Activated CD8-positive, alpha-beta T cell treated with anti-CD3 and anti-CD28 coated beads for 36 hours (primary cell): ENCODE results near the gene SHISA8. TPM values are rescaled to one million over a fixed set of nuclear protein-coding genes. Genes with fewer than 3 reads are reported as not detected.

Experiments used
- ATAC-seq: fragments of 200-7000 bp; cut with Tn5 transposase; one replicate; pipeline ENCODE4 v1.10.0; 2021; ENCODE audit warnings: mild to moderate bottlenecking, moderate library complexity
- CTCF ChIA-PET: fragments of 350-600 bp; sonication (Branson Sonifier 250); formaldehyde crosslinking; loops from one replicate; lab custom pipeline; 2021; ENCODE audit warnings: antibody characterized with exemption; lab: Charles Lee
- POLR2A ChIA-PET: fragments of 350-600 bp; sonication (Branson Sonifier 250); formaldehyde crosslinking; loops from one replicate; lab custom pipeline; 2021; ENCODE audit warnings: antibody characterized with exemption; lab: Charles Lee
- DNase-seq: peaks from one replicate; pipeline ENCODE4 v3.0.0-alpha.2; 2020
- H3K27ac Mint-ChIP-seq: one replicate; pipeline ENCODE4 v1.8.0; 2021; ENCODE audit warnings: mild to moderate bottlenecking, mixed read lengths
- H3K27me3 Mint-ChIP-seq: one replicate; pipeline ENCODE4 v1.8.0; 2021; ENCODE audit warnings: mixed read lengths
- H3K36me3 Mint-ChIP-seq: one replicate; pipeline ENCODE4 v1.8.0; 2021; ENCODE audit warnings: low read depth, mixed read lengths
- H3K4me1 Mint-ChIP-seq: one replicate; pipeline ENCODE4 v1.8.0; 2021; ENCODE audit warnings: low read depth, mixed read lengths
- H3K4me3 Mint-ChIP-seq: one replicate; pipeline ENCODE4 v1.8.0; 2021; ENCODE audit warnings: mild to moderate bottlenecking, moderate library complexity, mixed read lengths
- H3K9me3 Mint-ChIP-seq: one replicate; pipeline ENCODE4 v1.8.0; 2021; ENCODE audit warnings: mixed read lengths
- intact Hi-C: fragments of 100-400 bp; cut with micrococcal nuclease; formaldehyde crosslinking; loops from one replicate; pipeline ENCODE4 v1.10.0; 2022
- total RNA-seq, 2 experiments: library from RNA; stranded (reverse); gene quantifications; one replicate each; pipeline ENCODE4 v1.2.3, GENCODE V29; 2021
- TF ChIP-seq, protein P1 (sequence below): fragments of 200-600 bp; IDR thresholded peaks from one replicate; pipeline ENCODE4 v1.8.0; 2022; ENCODE audit warnings: antibody characterized with exemption, mild to moderate bottlenecking

The SHISA8 gene
- 1 to 10 TPM; 2.3 to 2.7 TPM for total RNA-seq

DNA sequence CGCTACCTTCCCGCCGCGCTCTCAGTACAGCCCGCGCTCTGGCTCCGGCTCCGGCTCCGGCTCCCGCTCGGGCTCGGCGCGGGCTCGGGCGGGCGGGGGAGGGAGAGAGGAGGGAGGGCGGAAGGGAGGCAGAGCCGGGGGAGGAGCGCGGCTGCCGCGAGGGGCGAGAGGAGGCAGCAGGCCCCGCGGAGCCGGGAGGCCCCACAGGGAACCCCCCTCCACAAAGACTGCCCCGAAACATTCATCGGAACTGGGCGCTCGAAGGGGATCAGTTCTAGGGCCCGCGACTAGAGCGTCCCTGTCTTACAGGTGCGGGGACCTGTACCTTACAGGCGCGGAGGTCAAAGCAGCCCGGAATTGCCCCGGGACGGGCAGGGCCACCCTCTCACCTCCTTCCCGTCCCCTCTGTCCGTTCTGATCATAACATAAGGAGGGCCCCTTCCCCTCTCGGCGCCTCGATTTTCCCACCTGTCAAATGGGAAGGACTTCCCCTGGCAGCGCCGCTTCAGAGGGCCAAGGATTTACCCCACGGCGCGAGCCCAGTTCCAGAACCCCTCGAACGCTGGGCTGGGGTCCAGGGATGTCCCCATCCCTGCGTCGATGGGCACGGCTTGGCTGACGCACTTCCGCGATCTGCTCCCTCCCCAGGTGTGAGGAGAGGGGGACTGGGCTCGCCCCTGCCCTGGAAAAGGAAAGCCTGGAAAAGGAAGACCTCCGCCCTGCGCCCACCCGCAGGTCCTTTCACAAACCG, at the start of gene SHISA8:
TSS of gene SHISA8 (minus strand) at position 40 of the 751 bp plus-strand sequence. CDS start 407 bp downstream, outside the sequence.
- CTCF ChIA-PET: interaction anchor here (0.7 to 2.9 kb wide), 5 partner anchors 11 to 52 kb away, joined by 3 to 14 read pairs (median 3); partner anchors contain the start of genes CENPM and TNFRSF13C
- peak; percentile 48 for ATAC-seq
- no peaks in the 10 kb centered on the region for H3K36me3 Mint-ChIP-seq
- H3K4me3 Mint-ChIP-seq: peak within 1 kb of the TSS; percentile 36
- TF ChIP-seq, protein P1, sequence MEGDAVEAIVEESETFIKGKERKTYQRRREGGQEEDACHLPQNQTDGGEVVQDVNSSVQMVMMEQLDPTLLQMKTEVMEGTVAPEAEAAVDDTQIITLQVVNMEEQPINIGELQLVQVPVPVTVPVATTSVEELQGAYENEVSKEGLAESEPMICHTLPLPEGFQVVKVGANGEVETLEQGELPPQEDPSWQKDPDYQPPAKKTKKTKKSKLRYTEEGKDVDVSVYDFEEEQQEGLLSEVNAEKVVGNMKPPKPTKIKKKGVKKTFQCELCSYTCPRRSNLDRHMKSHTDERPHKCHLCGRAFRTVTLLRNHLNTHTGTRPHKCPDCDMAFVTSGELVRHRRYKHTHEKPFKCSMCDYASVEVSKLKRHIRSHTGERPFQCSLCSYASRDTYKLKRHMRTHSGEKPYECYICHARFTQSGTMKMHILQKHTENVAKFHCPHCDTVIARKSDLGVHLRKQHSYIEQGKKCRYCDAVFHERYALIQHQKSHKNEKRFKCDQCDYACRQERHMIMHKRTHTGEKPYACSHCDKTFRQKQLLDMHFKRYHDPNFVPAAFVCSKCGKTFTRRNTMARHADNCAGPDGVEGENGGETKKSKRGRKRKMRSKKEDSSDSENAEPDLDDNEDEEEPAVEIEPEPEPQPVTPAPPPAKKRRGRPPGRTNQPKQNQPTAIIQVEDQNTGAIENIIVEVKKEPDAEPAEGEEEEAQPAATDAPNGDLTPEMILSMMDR: no peak
- POLR2A ChIA-PET: interaction anchor here (1.0 to 1.4 kb wide), 4 partner anchors 9 to 82 kb away, joined by 3 to 5 read pairs (median 3); partner anchors contain the start of gene SREBF2
- no peak within 1 kb of the TSS for H3K27ac Mint-ChIP-seq
- DNase-seq: peak; percentile 64
- intact Hi-C loops: no loop called here
- H3K27me3 Mint-ChIP-seq: peaks cover 46% of the 10 kb centered on the region
- H3K9me3 Mint-ChIP-seq: no peaks in the 10 kb centered on the region
- H3K4me1 Mint-ChIP-seq: peaks cover 21% of the 10 kb centered on the region

DNA sequence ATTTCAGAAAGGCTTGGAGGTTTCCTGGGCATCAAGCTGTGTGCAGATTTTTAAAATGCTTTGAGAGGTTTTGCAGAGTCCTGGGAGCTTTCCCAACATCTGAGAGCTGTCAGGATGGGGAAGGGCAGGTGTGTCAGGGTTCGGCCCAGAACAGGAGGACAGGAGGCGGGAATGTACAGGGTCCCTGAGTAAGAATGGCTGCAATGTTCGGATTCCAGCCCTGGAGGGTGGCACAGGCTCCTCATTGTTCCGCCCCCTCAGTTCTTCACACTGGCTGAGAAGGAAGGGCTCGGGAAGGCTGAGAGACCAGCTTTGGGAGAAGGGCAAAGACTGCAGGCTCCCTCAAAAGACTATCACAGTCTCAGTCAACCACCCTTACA, 49.2 kb upstream of the SHISA8 start:
- TF ChIP-seq, protein P1: no peak
- DNase-seq (no peak), ATAC-seq (no peak)
- no peaks in the 10 kb centered on the region for H3K27me3 Mint-ChIP-seq
- H3K36me3 Mint-ChIP-seq: no peaks in the 10 kb centered on the region
- H3K4me3 Mint-ChIP-seq: no peak overlapping the region
- intact Hi-C loops: no loop called here
- ChIA-PET CTCF (interaction anchor here (0.7 to 1.9 kb wide), 4 partner anchors 14 to 210 kb away, joined by 3 to 4 read pairs (median 3); partner anchors contain the start of gene CENPM), POLR2A (interaction anchor here (1.0 kb wide), 1 partner anchor 24 kb away, joined by 3 read pairs; no protein-coding TSS in a partner anchor)
- H3K4me1 Mint-ChIP-seq: no peaks in the 10 kb centered on the region
- H3K9me3 Mint-ChIP-seq: no peaks in the 10 kb centered on the region
- no peak overlapping the region for H3K27ac Mint-ChIP-seq

DNA sequence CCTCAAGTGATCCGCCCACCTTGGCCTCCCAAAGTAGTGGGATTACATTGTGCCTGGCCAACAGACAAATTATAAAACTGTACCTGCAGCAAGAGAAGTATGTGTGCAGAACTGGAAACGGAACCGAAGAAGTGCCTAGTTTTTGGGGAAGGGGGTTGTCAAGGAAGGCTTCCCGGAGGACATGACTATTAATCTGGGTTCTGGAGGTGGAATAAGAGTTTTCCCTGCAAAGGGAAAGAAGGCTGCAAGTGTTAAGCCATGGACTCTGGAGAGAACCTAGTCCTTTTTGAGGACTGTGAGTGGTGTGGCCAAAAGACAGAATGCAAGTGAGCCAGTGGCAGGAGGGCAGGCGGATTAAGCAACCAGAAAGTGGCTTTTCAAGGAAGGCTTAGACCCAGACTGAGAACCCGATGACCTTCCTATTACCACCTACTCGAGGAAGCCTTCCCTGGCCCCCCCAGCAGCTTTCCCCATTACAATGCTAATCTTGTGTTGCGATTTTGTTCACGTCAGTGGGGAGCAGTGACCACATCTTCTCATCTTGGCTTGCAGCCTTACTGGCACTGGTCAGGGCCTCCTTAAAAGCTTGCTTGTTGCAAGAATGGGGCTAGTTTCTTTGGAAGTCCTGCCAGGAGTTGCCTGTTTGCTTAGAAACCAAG, 48.7 kb upstream of the SHISA8 start:
- ATAC-seq: no peak
- intact Hi-C loops: no loop called here
- no peak for DNase-seq
- CTCF ChIA-PET: interaction anchor here (0.7 to 1.9 kb wide), 4 partner anchors 17 to 210 kb away, joined by 3 to 4 read pairs (median 3); partner anchors contain the start of gene CENPM
- Mint-ChIP-seq H3K27ac (no peak overlapping the region), H3K36me3 (no peaks in the 10 kb centered on the region), H3K9me3 (no peaks in the 10 kb centered on the region), H3K27me3 (no peaks in the 10 kb centered on the region), H3K4me3 (no peak overlapping the region), H3K4me1 (no peaks in the 10 kb centered on the region)
- TF ChIP-seq, protein P1: no peak
- POLR2A ChIA-PET: no interaction called here

DNA sequence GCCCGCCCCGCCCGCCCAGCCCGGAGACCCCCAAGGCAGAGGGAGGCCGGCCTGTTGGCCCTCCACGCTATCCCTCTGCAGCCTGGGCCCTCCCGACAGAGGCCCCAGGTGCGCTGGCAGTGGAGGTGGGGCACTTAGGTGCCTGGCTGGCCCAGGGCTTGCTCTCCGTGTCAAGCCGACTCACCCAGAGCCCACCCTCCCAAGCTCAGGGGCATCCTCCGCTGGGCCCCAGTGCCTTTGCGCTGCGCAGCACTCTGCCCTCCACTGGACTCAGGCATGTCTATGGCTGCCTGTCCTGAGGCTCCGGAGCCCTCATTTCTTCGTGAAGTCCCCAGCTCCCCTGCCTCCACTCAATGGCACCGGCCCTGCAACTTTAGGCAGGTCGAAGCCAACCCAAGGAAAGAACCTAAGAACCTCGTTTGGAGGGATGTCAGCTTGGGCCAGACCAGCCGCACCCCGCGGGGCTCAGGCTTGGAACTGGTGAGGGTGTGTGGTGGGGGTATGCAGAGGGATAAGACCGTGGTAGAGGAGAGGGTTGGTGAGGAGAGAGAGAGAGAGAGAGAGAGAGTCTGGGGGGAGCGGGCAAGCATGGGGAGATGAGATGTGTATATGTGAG, 43.2 kb upstream of the SHISA8 start:
- TF ChIP-seq, protein P1: peak; percentile 71
- ChIA-PET POLR2A (interaction anchor here (1.0 kb wide), 1 partner anchor 269 kb away, joined by 5 read pairs; no protein-coding TSS in a partner anchor), CTCF (interaction anchor here (0.5 to 2.3 kb wide), 5 partner anchors 8 to 261 kb away, joined by 3 to 7 read pairs (median 5); partner anchors contain the start of gene CENPM)
- H3K36me3 Mint-ChIP-seq: no peaks in the 10 kb centered on the region
- peak; percentile 28 for ATAC-seq
- no peak for DNase-seq
- peaks cover 4% of the 10 kb centered on the region for H3K4me1 Mint-ChIP-seq
- H3K4me3 Mint-ChIP-seq: no peak overlapping the region
- no peaks in the 10 kb centered on the region for H3K27me3 Mint-ChIP-seq
- H3K9me3 Mint-ChIP-seq: no peaks in the 10 kb centered on the region
- intact Hi-C loops: no loop called here
- H3K27ac Mint-ChIP-seq: no peak overlapping the region
